Ishikawa (cell line): Measurements from ENCODE around the gene DPPA3.

Experiments used
- CEBPB ChIP-seq: IDR thresholded peaks from 2 replicates; pipeline ENCODE4 v1.6.1; 2012
- CREB1 ChIP-seq: IDR thresholded peaks from 2 replicates; pipeline ENCODE4 v1.6.1; 2012; ENCODE audit warnings: low read depth
- EGR1 ChIP-seq: IDR thresholded peaks from 2 replicates; pipeline ENCODE4 v1.6.1; 2012
- EP300 ChIP-seq: IDR thresholded peaks from 2 replicates; pipeline ENCODE4 v1.6.1; 2012; ENCODE audit warnings: borderline replicate concordance
- MAX ChIP-seq: IDR thresholded peaks from 2 replicates; pipeline ENCODE4 v1.6.1; 2012
- NFIC ChIP-seq: IDR thresholded peaks from 2 replicates; pipeline ENCODE4 v1.6.1; 2012
- RAD21 ChIP-seq: IDR thresholded peaks from 2 replicates; pipeline ENCODE4 v1.6.1; 2012; ENCODE audit warnings: low read depth
- YY1 ChIP-seq: IDR thresholded peaks from 2 replicates; pipeline ENCODE4 v1.6.1; 2012; ENCODE audit warnings: low read depth
- TF ChIP-seq, protein P1 (sequence below): IDR thresholded peaks from 2 replicates; pipeline ENCODE4 v1.6.1; 2012

- no peak for TF ChIP-seq YY1
- TF ChIP-seq, protein P1, sequence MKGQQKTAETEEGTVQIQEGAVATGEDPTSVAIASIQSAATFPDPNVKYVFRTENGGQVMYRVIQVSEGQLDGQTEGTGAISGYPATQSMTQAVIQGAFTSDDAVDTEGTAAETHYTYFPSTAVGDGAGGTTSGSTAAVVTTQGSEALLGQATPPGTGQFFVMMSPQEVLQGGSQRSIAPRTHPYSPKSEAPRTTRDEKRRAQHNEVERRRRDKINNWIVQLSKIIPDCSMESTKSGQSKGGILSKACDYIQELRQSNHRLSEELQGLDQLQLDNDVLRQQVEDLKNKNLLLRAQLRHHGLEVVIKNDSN: no peak
- no peak for TF ChIP-seq EP300
- no peak for TF ChIP-seq RAD21
- no peak for TF ChIP-seq EGR1
- no peak for TF ChIP-seq MAX
- TF ChIP-seq CEBPB: no peak
- TF ChIP-seq CREB1: no peak
- TF ChIP-seq NFIC: no peak
Observed at GRCh38 chr12:7749442-7749841, 38.2 kb downstream of the DPPA3 start.
